ENCODE measurements around the gene SLIT3.

Gene SLIT3

DNA sequence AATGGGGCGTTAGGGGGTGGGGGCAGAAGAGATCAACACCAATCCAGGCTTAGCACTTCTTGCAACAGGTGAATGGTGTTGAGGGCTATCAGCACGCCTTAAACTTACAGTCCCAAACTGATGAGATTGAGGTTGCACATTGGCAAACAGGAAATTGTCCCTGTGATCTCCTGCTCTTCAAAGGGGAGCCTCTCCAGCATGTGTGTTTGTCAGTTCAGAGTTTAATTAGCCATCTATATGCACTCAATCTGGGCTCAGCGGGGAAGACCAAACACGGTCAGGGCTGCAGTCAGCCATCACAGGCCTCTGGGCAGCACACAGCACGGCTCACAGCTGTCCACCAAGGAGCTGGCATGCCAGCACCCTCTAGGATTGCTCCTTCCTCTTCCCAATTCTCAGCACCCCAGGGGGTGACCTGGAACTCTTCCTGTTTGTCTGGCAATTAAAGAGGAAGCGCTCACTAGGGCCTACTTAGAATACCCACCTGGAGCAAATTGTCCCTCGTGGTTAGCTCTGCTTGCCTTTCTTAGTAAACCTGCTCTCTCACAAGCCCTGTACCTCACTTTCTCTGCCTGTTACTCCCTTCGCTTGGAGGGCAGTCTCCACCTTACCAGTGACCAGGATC lies 217.4 kb downstream of the SLIT3 start:
- 0 out of 2 replicates have a peak, but pooled peaks cover 8% of the 10 kb centered on the region for H3K4me1 ChIP-seq (ENCODE audit: control insufficient read depth, insufficient read depth, low read length)
- POLR2A ChIA-PET = no interaction called here
- no peaks in the 10 kb centered on the region for H3K36me3 ChIP-seq (ENCODE audit: control insufficient read depth in 2 of 2, insufficient read depth in 1 of 2, low read length in 2 of 2)
- TF ChIP-seq SCRT2 (tag by site-specific recombination; IDR thresholded peaks at IDR 0.05) (peak; percentile 64; the same call in 1 of the 2 replicates), ZIC2 (tag by site-specific recombination; IDR thresholded peaks at IDR 0.05) (peak; percentile 86), ZNF658 (tag by site-specific recombination; IDR thresholded peaks at IDR 0.05) (no peak), ZNF560 (tag by site-specific recombination; IDR thresholded peaks at IDR 0.05; ENCODE audit: borderline replicate concordance) (no peak), SCRT1 (tag by site-specific recombination; IDR thresholded peaks at IDR 0.05; ENCODE audit: borderline replicate concordance) (0 out of 2 replicates have a peak, but pooled peaks have one; percentile 33)
- TF ChIP-seq, protein P1, sequence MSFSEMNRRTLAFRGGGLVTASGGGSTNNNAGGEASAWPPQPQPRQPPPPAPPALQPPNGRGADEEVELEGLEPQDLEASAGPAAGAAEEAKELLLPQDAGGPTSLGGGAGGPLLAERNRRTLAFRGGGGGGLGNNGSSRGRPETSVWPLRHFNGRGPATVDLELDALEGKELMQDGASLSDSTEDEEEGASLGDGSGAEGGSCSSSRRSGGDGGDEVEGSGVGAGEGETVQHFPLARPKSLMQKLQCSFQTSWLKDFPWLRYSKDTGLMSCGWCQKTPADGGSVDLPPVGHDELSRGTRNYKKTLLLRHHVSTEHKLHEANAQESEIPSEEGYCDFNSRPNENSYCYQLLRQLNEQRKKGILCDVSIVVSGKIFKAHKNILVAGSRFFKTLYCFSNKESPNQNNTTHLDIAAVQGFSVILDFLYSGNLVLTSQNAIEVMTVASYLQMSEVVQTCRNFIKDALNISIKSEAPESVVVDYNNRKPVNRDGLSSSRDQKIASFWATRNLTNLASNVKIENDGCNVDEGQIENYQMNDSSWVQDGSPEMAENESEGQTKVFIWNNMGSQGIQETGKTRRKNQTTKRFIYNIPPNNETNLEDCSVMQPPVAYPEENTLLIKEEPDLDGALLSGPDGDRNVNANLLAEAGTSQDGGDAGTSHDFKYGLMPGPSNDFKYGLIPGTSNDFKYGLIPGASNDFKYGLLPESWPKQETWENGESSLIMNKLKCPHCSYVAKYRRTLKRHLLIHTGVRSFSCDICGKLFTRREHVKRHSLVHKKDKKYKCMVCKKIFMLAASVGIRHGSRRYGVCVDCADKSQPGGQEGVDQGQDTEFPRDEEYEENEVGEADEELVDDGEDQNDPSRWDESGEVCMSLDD (tag by site-specific recombination; IDR thresholded peaks at IDR 0.05) = no peak
- H3K27ac ChIP-seq (ENCODE audit: extremely low read depth, low read depth, low read length) = no peak overlapping the region
- H3K4me3 ChIP-seq (ENCODE audit: low read depth, low read length) = no peak overlapping the region
- CTCF ChIA-PET = interaction anchor here (0.7 to 1.0 kb wide), 2 partner anchors 92 to 219 kb away, joined by 3 to 4 read pairs; no protein-coding TSS in a partner anchor
- H3K9me3 ChIP-seq (ENCODE audit: control insufficient read depth, insufficient read depth, low read depth, low read length) = no peaks in the 10 kb centered on the region

DNA sequence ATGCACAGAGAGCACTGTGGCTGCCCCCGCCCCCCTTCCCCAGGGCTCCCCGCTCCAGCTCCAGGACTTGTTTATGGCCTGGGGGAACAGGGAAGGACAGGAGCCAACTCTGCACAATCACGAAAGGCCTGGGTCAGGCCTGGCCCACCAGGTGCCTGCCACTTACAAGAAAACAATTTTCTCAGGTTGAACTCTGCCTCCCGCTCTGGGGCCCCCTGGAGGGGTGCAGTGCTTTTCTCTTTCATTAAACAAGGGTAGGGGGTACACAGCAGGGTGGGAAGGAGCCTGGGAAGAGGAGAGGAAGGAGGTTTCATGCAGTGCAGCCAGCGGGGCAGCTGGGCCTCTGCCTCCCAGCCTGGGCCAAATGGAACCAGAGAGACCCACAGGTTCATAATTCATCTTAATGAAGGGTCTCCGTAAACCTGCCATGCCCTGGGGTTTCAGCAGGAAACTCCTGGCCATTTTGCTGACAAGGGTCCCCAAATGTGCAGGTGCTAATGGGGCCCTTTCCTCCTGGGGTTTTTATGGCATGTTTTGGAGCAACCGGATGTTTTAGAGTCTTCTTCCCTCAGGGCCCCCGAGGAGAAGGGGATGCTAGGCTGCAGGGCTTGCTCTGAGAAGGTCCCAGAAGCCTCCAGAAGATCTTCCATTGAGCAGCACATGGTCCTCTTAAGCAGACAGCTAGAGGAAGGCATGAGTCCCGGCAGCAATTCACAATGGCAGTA lies 219.8 kb downstream of the SLIT3 start:
- no peak overlapping the region for H3K27ac ChIP-seq (ENCODE audit: extremely low read depth, low read depth, low read length)
- H3K4me1 ChIP-seq (ENCODE audit: control insufficient read depth, insufficient read depth, low read length) = 0 out of 2 replicates have a peak, but pooled peaks cover 8% of the 10 kb centered on the region
- ChIA-PET POLR2A (no interaction called here), CTCF (interaction anchor here (1.3 kb wide), 1 partner anchor 94 kb away, joined by 3 read pairs; no protein-coding TSS in a partner anchor)
- H3K4me3 ChIP-seq (ENCODE audit: low read depth, low read length) = no peak overlapping the region
- TF ChIP-seq ZIC2 (tag by site-specific recombination; IDR thresholded peaks at IDR 0.05) (peak; percentile 100), KLF8 (tag by site-specific recombination; IDR thresholded peaks at IDR 0.05) (no peak), ZNF335 (tag by site-specific recombination; conservative IDR thresholded peaks at IDR 0.05) (0 out of 2 replicates have a peak, but pooled peaks have one; percentile 25), GLIS1 (tag by site-specific recombination; IDR thresholded peaks at IDR 0.05) (peak; percentile 73), ZNF423 (tag by site-specific recombination; IDR thresholded peaks at IDR 0.05) (peak; percentile 76)
- TF ChIP-seq, protein P2, sequence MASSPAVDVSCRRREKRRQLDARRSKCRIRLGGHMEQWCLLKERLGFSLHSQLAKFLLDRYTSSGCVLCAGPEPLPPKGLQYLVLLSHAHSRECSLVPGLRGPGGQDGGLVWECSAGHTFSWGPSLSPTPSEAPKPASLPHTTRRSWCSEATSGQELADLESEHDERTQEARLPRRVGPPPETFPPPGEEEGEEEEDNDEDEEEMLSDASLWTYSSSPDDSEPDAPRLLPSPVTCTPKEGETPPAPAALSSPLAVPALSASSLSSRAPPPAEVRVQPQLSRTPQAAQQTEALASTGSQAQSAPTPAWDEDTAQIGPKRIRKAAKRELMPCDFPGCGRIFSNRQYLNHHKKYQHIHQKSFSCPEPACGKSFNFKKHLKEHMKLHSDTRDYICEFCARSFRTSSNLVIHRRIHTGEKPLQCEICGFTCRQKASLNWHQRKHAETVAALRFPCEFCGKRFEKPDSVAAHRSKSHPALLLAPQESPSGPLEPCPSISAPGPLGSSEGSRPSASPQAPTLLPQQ (tag by site-specific recombination; IDR thresholded peaks at IDR 0.05) = no peak
- H3K9me3 ChIP-seq (ENCODE audit: control insufficient read depth, insufficient read depth, low read depth, low read length) = no peaks in the 10 kb centered on the region
- no peaks in the 10 kb centered on the region for H3K36me3 ChIP-seq (ENCODE audit: control insufficient read depth in 2 of 2, insufficient read depth in 1 of 2, low read length in 2 of 2)

DNA sequence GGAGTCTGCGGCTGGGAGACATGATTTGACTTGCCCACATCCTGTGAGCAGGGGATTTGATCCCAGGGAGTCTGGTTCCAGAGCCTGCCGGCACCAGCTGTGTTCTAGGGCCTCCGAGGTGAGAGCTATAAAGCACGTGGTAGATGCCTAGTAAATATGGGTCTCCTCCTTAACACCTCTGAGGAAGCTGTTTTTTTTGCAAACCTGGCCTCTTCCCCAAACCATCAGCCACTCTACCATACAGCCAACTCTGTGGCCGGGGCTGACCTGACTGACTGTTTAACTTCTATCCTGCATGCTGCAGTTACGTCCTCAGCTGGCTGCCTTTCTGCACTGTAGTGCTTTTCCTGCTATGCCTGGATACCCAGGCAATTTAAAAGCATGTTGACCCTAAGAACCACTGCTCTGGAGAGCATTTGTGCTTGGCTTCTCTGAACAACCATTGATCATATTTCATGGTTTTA lies 220.5 kb downstream of the SLIT3 start:
- no peaks in the 10 kb centered on the region for H3K36me3 ChIP-seq (ENCODE audit: control insufficient read depth in 2 of 2, insufficient read depth in 1 of 2, low read length in 2 of 2)
- ChIA-PET POLR2A (no interaction called here), CTCF (interaction anchor here (1.3 kb wide), 1 partner anchor 93 kb away, joined by 3 read pairs; no protein-coding TSS in a partner anchor)
- TF ChIP-seq ZIC2 (tag by site-specific recombination; IDR thresholded peaks at IDR 0.05) = peak; percentile 56
- TF ChIP-seq, protein P3, sequence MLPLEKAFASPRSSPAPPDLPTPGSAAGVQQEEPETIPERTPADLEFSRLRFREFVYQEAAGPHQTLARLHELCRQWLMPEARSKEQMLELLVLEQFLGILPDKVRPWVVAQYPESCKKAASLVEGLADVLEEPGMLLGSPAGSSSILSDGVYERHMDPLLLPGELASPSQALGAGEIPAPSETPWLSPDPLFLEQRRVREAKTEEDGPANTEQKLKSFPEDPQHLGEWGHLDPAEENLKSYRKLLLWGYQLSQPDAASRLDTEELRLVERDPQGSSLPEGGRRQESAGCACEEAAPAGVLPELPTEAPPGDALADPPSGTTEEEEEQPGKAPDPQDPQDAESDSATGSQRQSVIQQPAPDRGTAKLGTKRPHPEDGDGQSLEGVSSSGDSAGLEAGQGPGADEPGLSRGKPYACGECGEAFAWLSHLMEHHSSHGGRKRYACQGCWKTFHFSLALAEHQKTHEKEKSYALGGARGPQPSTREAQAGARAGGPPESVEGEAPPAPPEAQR (tag by site-specific recombination; IDR thresholded peaks at IDR 0.05) = no peak
- no peak for TF ChIP-seq ZNF121 (tag by site-specific recombination; IDR thresholded peaks at IDR 0.05)
- H3K4me3 ChIP-seq (ENCODE audit: low read depth, low read length) = no peak overlapping the region
- H3K4me1 ChIP-seq (ENCODE audit: control insufficient read depth, insufficient read depth, low read length) = 0 out of 2 replicates have a peak, but pooled peaks cover 8% of the 10 kb centered on the region
- no peaks in the 10 kb centered on the region for H3K9me3 ChIP-seq (ENCODE audit: control insufficient read depth, insufficient read depth, low read depth, low read length)
- H3K27ac ChIP-seq (ENCODE audit: extremely low read depth, low read depth, low read length) = no peak overlapping the region
